Gastrocnemius medialis (tissue), 4 donors: ENCODE results near the gene SLC39A3. TPM values are rescaled to one million over a fixed set of nuclear protein-coding genes. Genes with fewer than 3 reads are reported as not detected.

Experiments used
- ATAC-seq, 2 donors: fragments of 150-250 bp; one replicate each; pipeline ENCODE4 v1.9.1; 2016
- DNase-seq, 2 donors: peaks; one replicate each; pipeline ENCODE4 v3.0.0-alpha.2; 2019
- H3K27ac ChIP-seq, 4 donors: fragments of 200-600 bp; sonication (generic); 1 replicate in 1 of 4; 2 replicates in 3 of 4; pipeline ENCODE4 v1.5.1; 2016 to 2018; ENCODE audit warnings: mild to moderate bottlenecking in 2 of 4, moderate library complexity in 1 of 4
- H3K27me3 ChIP-seq, 3 donors: fragments of 200-600 bp; sonication (generic) in 2 of 3; 1 replicate in 1 of 3; 2 replicates in 2 of 3; pipeline versions ENCODE4 v1.5.1 to v1.6.0; 2016 to 2019; ENCODE audit warnings: mild to moderate bottlenecking in 1 of 3, moderate library complexity in 1 of 3
- H3K36me3 ChIP-seq, 2 donors: fragments of 200-600 bp; sonication (generic) in 1 of 2; one replicate each; pipeline ENCODE4 v1.5.1; 2017 to 2018
- H3K4me1 ChIP-seq, 2 donors: fragments of 200-600 bp; sonication (generic) in 1 of 2; one replicate each; pipeline ENCODE4 v1.5.1; 2016 to 2017; ENCODE audit warnings: mild to moderate bottlenecking in 2 of 2
- H3K4me3 ChIP-seq, 4 donors: fragments of 200-600 bp; sonication (generic) in 3 of 4; 1 replicate in 1 of 4; 2 replicates in 3 of 4; pipeline ENCODE4 v1.5.1; 2016 to 2019; ENCODE audit warnings: mild to moderate bottlenecking in 2 of 4
- H3K9me3 ChIP-seq, 3 donors: fragments of 200-600 bp; sonication (generic) in 2 of 3; 1 replicate in 1 of 3; 2 replicates in 2 of 3; pipeline ENCODE4 v1.5.1; 2016 to 2019
- POLR2A ChIP-seq, 2 donors: fragments of 450-650 bp; IDR thresholded peaks; one replicate each; pipeline ENCODE4 v1.6.1; 2017; ENCODE audit warnings: antibody characterized with exemption in 2 of 2, mild to moderate bottlenecking in 2 of 2, moderate library complexity in 2 of 2
- in situ Hi-C, 4 donors: fragments of 200-750 bp; cut with MboI; loops; one replicate each; pipeline versions ENCODE4 v1.15.0 to v1.8.0; 2017; ENCODE audit warnings: low sequenced_read_pairs in 4 of 4
- intact Hi-C: fragments of 100-400 bp; cut with DNase I; formaldehyde crosslinking; loops from one replicate; pipeline ENCODE4 v1.15.1; 2023; ENCODE audit warnings: low total_unique reads
- total RNA-seq, 4 donors: library from RNA; depleted of rRNA; stranded (reverse); fragments of >200 nt; gene quantifications; one replicate each; pipeline versions ENCODE4 v1.1.0 to v1.2.3, GENCODE V29; 2016
- TF ChIP-seq, protein P1 (sequence below), 5 experiments: fragments of 450-650 bp in 3 of 5; fragments of 200-600 bp in 2 of 5; sonication (generic) in 2 of 5; IDR thresholded peaks in 4 of 5; conservative IDR thresholded peaks in 1 of 5; 1 replicate in 4 of 5; 2 replicates in 1 of 5; pipeline ENCODE4 v1.5.1; 2016 to 2019; ENCODE audit warnings: antibody characterized with exemption in 5 of 5, mild to moderate bottlenecking in 3 of 5, moderate library complexity in 3 of 5

Gene SLC39A3
- total RNA-seq, 4 donors from 2014 or later = 23.1 to 60.9 (median 27.1) TPM

DNA sequence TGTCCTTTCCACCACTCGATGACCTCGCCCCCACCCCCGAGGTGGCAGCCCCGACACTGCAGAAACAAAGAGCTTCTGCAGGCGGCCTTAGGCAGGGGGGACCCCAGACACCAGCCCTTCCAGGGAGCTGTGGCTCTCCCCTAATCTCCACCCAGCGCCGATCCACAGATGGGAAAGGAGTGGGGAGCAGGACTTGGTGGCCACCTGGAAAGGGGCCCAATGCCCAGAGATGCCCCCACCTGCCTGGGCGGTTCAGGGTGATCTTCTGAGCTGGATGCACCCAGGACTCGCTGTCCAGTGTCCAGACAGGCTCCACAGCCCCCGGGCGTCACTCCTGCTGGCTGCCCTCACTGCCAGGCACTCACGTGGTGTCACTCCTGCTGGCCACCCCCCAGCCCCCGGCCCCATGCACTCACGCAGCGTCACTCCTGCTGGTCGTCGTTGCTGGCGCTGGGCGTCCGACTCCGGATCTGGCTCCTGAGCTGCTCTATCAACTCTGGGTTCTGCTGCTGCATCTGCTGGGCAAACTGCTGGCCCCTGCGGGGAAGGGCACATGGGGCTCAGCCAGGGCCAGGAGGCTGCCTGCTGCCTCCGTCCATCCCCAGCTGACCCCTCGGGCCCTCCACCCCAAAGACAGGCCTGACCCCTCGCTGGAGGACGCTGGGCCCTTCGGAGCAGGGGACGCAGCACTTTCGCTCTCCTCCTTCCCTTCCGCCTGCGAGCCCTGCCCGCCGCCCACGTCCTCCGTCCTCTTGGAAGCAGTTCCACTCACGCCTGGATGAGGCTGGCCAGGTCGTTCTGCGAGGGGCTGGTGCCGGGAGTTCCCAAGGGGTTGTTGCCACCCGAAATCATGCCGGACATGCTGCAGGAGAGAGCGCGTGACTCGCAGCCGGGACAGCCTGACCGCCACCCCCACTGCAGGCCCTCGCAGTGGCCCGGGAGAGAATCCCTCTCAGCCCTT, 17.4 kb upstream of the SLC39A3 start:
- TF ChIP-seq POLR2A (IDR thresholded peaks at IDR 0.05) = no peak
- TF ChIP-seq, protein P1, sequence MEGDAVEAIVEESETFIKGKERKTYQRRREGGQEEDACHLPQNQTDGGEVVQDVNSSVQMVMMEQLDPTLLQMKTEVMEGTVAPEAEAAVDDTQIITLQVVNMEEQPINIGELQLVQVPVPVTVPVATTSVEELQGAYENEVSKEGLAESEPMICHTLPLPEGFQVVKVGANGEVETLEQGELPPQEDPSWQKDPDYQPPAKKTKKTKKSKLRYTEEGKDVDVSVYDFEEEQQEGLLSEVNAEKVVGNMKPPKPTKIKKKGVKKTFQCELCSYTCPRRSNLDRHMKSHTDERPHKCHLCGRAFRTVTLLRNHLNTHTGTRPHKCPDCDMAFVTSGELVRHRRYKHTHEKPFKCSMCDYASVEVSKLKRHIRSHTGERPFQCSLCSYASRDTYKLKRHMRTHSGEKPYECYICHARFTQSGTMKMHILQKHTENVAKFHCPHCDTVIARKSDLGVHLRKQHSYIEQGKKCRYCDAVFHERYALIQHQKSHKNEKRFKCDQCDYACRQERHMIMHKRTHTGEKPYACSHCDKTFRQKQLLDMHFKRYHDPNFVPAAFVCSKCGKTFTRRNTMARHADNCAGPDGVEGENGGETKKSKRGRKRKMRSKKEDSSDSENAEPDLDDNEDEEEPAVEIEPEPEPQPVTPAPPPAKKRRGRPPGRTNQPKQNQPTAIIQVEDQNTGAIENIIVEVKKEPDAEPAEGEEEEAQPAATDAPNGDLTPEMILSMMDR (IDR thresholded peaks at IDR 0.05 in 4 of 5, conservative IDR thresholded peaks at IDR 0.05 in 1 of 5) = no peak
- H3K36me3 ChIP-seq = peaks cover 0 to 74% of the 10 kb centered on the region in 2 donors
- DNase-seq (no peak), ATAC-seq (no peak)
- intact Hi-C loops = no loop called here
- no peaks in the 10 kb centered on the region for H3K4me1 ChIP-seq
- no peaks in the 10 kb centered on the region for H3K9me3 ChIP-seq
- no peak overlapping the region for H3K27ac ChIP-seq
- no peak overlapping the region for H3K4me3 ChIP-seq
- H3K27me3 ChIP-seq = no peaks in the 10 kb centered on the region
- in situ Hi-C loops = no loop called here

DNA sequence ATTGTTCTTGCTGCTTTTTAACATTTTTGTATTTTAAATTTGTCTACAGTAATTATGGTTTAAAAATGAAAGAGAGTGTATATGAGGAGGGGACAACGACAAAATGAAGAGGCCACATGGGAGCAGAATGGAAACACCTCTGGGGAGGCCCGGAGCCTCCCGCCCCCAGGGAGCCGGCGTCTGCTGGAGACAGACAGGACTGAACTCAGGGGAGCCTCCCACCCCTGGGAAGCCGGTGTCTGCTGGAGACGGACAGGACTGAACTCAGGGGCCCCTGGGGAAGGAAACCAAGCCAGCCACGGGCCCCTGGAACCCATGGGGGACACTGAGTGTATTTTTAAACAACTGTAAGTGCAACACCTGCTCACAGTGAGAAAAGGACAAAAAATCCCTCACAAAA, 16.7 kb upstream of the SLC39A3 start:
- Histone ChIP-seq H3K4me3 (no peak overlapping the region), H3K27me3 (no peaks in the 10 kb centered on the region), H3K4me1 (no peaks in the 10 kb centered on the region), H3K9me3 (no peaks in the 10 kb centered on the region), H3K27ac (no peak overlapping the region), H3K36me3 (peaks cover 0 to 69% of the 10 kb centered on the region in 2 donors)
- no peak for DNase-seq
- in situ Hi-C loops = no loop called here
- intact Hi-C loops = no loop called here
- TF ChIP-seq POLR2A (IDR thresholded peaks at IDR 0.05) = no peak
- TF ChIP-seq, protein P1 (IDR thresholded peaks at IDR 0.05 in 4 of 5, conservative IDR thresholded peaks at IDR 0.05 in 1 of 5) = no peak
- no peak for ATAC-seq

DNA sequence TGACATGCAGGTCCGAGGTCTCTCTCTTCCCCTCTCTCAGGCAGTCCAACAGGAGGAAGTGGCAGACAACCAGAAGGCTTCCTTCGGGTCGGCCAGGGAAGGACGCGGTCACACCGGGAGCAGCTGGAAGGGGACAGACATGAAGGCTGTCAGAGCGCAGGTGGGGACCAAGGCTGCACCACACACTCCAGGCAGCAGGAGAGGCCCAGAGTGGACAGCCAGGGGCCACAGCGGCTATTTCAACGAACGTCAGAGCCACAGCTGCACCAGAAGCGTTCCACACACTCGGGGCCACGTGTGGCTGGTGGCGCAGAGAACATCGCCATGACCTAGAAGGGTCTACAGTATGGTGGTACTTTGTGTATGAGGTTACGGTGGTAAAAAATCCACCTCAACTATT, 16.0 kb upstream of the SLC39A3 start:
- no peak for TF ChIP-seq POLR2A (IDR thresholded peaks at IDR 0.05)
- TF ChIP-seq, protein P1 (IDR thresholded peaks at IDR 0.05 in 4 of 5, conservative IDR thresholded peaks at IDR 0.05 in 1 of 5) = no peak
- H3K4me3 ChIP-seq = no peak overlapping the region
- H3K27ac ChIP-seq = no peak overlapping the region
- intact Hi-C loops = no loop called here
- no peaks in the 10 kb centered on the region for H3K4me1 ChIP-seq
- in situ Hi-C loops = no loop called here
- H3K36me3 ChIP-seq = peaks cover 0 to 63% of the 10 kb centered on the region in 2 donors
- ATAC-seq (no peak), DNase-seq (no peak)
- no peaks in the 10 kb centered on the region for H3K9me3 ChIP-seq
- no peaks in the 10 kb centered on the region for H3K27me3 ChIP-seq

DNA sequence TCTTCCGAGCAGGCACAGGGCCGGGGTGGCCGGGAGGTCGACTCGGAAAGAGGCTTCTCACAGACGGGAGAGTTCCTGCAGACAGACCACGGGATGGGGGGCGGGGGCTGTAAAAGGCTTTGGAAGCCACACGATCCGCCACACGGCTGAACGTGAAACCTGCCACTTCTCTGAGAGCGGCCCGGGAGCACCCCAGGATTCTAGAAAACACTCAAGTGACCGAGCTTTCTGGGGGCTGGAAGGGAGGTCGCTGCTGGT, 15.6 kb upstream of the SLC39A3 start:
- Histone ChIP-seq H3K27ac (no peak overlapping the region), H3K4me3 (no peak overlapping the region), H3K27me3 (no peaks in the 10 kb centered on the region), H3K36me3 (peaks cover 0 to 60% of the 10 kb centered on the region in 2 donors), H3K4me1 (no peaks in the 10 kb centered on the region), H3K9me3 (no peaks in the 10 kb centered on the region)
- DNase-seq = no peak
- TF ChIP-seq POLR2A (IDR thresholded peaks at IDR 0.05) = no peak
- TF ChIP-seq, protein P1 (IDR thresholded peaks at IDR 0.05 in 4 of 5, conservative IDR thresholded peaks at IDR 0.05 in 1 of 5) = no peak
- intact Hi-C loops (no loop called here), in situ Hi-C loops (no loop called here)
- no peak for ATAC-seq
